ENCODE measurements around the gene NHLRC2.

DNA sequence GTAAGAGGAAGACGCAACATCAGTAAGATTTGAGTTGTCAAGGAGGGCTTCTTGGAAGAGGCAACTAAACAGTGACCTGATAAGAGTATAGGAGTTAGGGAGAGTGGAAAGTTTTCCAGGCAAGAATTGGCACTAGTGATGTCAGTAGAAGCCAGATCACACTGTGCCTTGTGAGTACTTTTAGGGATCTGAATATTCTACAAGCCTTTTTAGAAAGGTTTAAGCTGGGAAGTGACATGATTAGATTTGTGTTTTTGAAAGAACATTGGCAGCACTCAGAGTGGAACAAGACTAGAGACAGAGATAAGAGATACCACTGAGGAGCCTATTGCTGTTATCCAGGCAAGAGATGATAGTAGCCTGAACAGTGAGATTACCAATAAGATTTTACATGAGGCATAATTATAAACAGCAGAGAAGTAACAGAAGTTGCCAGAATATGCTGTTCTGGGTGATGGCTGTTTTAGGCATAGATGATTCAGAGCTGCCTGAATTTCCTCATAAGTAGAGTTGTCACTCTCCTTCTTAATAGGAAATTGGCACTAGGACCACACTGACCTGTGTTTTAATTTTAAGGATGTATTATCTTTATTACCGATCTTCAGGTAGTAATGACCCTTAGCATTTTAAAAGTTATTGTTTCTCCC lies 45.6 kb downstream of the NHLRC2 start:
- TF ChIP-seq, protein P1, sequence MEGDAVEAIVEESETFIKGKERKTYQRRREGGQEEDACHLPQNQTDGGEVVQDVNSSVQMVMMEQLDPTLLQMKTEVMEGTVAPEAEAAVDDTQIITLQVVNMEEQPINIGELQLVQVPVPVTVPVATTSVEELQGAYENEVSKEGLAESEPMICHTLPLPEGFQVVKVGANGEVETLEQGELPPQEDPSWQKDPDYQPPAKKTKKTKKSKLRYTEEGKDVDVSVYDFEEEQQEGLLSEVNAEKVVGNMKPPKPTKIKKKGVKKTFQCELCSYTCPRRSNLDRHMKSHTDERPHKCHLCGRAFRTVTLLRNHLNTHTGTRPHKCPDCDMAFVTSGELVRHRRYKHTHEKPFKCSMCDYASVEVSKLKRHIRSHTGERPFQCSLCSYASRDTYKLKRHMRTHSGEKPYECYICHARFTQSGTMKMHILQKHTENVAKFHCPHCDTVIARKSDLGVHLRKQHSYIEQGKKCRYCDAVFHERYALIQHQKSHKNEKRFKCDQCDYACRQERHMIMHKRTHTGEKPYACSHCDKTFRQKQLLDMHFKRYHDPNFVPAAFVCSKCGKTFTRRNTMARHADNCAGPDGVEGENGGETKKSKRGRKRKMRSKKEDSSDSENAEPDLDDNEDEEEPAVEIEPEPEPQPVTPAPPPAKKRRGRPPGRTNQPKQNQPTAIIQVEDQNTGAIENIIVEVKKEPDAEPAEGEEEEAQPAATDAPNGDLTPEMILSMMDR (IDR thresholded peaks at IDR 0.05), result no peak
- TF ChIP-seq POLR2AphosphoS5 (IDR thresholded peaks at IDR 0.05), result no peak

All from stomach (tissue), 4 donors.